ENCODE results near the gene HOXB7.

GRCh38 chr17:48603959-48604769 is 6.7 kb downstream of the HOXB7 start:
- no peak for TF ChIP-seq POLR2A (IDR thresholded peaks at IDR 0.05; ENCODE audit: low read length)
- no peak for TF ChIP-seq GATA1 (IDR thresholded peaks at IDR 0.05; ENCODE audit: low read depth, low read length)
